Measurements from ENCODE around the gene EPS15.

DNA sequence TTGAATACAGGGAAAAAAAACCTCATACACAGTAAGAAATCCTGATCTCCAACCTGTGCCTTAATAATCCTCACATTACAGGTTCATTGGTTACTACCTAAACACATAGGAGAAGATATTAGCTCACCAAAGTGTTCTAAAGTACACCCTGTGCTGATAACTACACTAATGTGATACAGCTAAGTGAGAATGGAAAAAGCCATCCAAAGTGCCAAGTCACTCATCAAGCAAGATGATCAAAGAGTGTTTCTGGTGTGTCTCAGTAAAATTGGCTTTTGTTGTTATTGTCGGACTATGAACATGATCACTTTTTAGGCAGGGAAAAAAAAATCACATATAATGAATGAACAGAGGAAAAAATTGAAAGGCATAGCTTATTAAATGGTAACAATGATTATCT lies 31.4 kb downstream of the EPS15 start:
- TF ChIP-seq POLR2A (IDR thresholded peaks at IDR 0.05; ENCODE audit: low read length) (no peak), GATA1 (IDR thresholded peaks at IDR 0.05; ENCODE audit: low read depth, low read length) (no peak)
